ENCODE measurements around the gene AATK. TPM values are rescaled to one million over a fixed set of nuclear protein-coding genes. Genes with fewer than 3 reads are reported as not detected.

The AATK gene
- total and polyA plus RNA-seq, 2 of the 13 experiments (the other 11 are each of a cell fraction or from before 2014, with no cell fraction given), result 2.9 to 8.4 TPM

DNA sequence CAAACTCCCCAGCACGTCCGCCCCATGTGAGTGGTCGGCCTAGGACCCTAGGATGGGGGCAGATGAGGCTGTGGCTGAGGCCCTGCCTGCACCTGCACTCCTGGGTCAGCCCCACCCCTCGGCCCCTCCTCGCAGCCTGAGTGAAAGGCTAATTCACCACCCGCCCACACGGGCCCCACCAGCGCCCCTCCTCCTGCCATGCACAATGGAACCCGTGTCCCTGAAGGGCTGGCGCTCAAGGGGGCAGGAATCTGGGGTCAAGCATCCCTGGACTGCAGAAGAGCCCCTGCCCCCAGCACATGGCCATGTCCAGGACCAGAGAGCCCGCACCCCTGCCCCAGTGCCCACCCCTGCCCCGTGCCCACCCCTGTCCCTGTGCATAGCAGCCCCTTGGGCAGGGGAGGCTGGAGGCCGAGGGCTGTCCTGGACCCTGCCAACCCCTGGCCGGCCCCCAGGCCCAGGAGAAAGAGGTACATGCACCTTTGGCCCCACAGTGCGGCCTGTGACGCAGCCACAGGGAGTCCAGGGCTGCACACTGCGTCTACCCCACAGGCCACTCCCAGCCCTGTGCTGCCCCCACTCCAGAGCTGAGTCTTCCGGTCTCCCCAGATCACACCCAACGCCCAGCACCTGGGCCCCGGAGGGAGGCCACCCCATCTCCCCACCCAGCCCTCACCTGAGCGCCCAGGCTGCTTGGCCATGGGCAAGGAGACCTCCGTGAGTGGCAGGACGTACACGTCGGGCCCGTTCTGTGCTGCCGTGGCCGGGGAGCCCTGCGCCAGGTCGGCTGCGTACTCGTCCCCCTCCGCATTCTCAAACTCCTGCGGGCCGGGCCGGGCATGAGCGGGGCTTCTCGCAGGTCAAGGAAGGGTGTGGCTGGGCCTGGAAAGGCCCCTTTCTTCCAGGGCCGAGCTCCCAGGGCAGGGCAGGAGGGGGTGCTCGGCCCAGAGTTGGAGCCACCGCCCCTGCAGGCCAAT is 35.3 kb downstream of the AATK start (continued):
- TF ChIP-seq, protein P1, sequence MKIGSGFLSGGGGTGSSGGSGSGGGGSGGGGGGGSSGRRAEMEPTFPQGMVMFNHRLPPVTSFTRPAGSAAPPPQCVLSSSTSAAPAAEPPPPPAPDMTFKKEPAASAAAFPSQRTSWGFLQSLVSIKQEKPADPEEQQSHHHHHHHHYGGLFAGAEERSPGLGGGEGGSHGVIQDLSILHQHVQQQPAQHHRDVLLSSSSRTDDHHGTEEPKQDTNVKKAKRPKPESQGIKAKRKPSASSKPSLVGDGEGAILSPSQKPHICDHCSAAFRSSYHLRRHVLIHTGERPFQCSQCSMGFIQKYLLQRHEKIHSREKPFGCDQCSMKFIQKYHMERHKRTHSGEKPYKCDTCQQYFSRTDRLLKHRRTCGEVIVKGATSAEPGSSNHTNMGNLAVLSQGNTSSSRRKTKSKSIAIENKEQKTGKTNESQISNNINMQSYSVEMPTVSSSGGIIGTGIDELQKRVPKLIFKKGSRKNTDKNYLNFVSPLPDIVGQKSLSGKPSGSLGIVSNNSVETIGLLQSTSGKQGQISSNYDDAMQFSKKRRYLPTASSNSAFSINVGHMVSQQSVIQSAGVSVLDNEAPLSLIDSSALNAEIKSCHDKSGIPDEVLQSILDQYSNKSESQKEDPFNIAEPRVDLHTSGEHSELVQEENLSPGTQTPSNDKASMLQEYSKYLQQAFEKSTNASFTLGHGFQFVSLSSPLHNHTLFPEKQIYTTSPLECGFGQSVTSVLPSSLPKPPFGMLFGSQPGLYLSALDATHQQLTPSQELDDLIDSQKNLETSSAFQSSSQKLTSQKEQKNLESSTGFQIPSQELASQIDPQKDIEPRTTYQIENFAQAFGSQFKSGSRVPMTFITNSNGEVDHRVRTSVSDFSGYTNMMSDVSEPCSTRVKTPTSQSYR (CRISPR knock-in tag; IDR thresholded peaks at IDR 0.05; ENCODE audit: borderline replicate concordance), result peak; percentile 59; the same call in 1 of the 2 replicates
- no peak for TF ChIP-seq ZNF569 (CRISPR knock-in tag; IDR thresholded peaks at IDR 0.05; ENCODE audit: borderline replicate concordance)
- no peak for TF ChIP-seq ZNF451 (CRISPR knock-in tag; IDR thresholded peaks at IDR 0.05)
- TF ChIP-seq, protein P2, sequence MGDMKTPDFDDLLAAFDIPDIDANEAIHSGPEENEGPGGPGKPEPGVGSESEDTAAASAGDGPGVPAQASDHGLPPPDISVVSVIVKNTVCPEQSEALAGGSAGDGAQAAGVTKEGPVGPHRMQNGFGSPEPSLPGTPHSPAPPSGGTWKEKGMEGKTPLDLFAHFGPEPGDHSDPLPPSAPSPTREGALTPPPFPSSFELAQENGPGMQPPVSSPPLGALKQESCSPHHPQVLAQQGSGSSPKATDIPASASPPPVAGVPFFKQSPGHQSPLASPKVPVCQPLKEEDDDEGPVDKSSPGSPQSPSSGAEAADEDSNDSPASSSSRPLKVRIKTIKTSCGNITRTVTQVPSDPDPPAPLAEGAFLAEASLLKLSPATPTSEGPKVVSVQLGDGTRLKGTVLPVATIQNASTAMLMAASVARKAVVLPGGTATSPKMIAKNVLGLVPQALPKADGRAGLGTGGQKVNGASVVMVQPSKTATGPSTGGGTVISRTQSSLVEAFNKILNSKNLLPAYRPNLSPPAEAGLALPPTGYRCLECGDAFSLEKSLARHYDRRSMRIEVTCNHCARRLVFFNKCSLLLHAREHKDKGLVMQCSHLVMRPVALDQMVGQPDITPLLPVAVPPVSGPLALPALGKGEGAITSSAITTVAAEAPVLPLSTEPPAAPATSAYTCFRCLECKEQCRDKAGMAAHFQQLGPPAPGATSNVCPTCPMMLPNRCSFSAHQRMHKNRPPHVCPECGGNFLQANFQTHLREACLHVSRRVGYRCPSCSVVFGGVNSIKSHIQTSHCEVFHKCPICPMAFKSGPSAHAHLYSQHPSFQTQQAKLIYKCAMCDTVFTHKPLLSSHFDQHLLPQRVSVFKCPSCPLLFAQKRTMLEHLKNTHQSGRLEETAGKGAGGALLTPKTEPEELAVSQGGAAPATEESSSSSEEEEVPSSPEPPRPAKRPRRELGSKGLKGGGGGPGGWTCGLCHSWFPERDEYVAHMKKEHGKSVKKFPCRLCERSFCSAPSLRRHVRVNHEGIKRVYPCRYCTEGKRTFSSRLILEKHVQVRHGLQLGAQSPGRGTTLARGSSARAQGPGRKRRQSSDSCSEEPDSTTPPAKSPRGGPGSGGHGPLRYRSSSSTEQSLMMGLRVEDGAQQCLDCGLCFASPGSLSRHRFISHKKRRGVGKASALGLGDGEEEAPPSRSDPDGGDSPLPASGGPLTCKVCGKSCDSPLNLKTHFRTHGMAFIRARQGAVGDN (CRISPR knock-in tag; IDR thresholded peaks at IDR 0.05), result peak; percentile 55
- peak; percentile 16 for TF ChIP-seq AGO1 (IDR thresholded peaks at IDR 0.05; ENCODE audit: low read depth, low read length, poor library complexity, severe bottlenecking)
- 0 out of 2 replicates have a peak, but pooled peaks have one; percentile 10 for TF ChIP-seq ZNF788 (CRISPR knock-in tag; IDR thresholded peaks at IDR 0.05; ENCODE audit: borderline replicate concordance)
- TF ChIP-seq SYNCRIP (IDR thresholded peaks at IDR 0.05; ENCODE audit: insufficient read depth, low read depth, low read length), result no peak
- TF ChIP-seq TGIF2 (CRISPR knock-in tag; IDR thresholded peaks at IDR 0.05), result no peak
- TF ChIP-seq MEF2D (CRISPR knock-in tag; IDR thresholded peaks at IDR 0.05), result no peak
- TF ChIP-seq BCL6 (CRISPR knock-in tag; IDR thresholded peaks at IDR 0.05), result no peak
- TF ChIP-seq RBFOX2 (IDR thresholded peaks at IDR 0.05; ENCODE audit: low read depth, low read length), result peak; percentile 81
- TF ChIP-seq TAF1 (CRISPR knock-in tag; IDR thresholded peaks at IDR 0.05), result 0 out of 2 replicates have a peak, but pooled peaks have one; percentile 2
- TF ChIP-seq ZNF33A (CRISPR knock-in tag; IDR thresholded peaks at IDR 0.05; ENCODE audit: borderline replicate concordance), result no peak
- TF ChIP-seq STAT5B (CRISPR knock-in tag; IDR thresholded peaks at IDR 0.05), result no peak
- TF ChIP-seq, protein P3, sequence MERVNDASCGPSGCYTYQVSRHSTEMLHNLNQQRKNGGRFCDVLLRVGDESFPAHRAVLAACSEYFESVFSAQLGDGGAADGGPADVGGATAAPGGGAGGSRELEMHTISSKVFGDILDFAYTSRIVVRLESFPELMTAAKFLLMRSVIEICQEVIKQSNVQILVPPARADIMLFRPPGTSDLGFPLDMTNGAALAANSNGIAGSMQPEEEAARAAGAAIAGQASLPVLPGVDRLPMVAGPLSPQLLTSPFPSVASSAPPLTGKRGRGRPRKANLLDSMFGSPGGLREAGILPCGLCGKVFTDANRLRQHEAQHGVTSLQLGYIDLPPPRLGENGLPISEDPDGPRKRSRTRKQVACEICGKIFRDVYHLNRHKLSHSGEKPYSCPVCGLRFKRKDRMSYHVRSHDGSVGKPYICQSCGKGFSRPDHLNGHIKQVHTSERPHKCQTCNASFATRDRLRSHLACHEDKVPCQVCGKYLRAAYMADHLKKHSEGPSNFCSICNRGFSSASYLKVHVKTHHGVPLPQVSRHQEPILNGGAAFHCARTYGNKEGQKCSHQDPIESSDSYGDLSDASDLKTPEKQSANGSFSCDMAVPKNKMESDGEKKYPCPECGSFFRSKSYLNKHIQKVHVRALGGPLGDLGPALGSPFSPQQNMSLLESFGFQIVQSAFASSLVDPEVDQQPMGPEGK (CRISPR knock-in tag; IDR thresholded peaks at IDR 0.05), result peak; percentile 92
- peak; percentile 41; the same call in 1 of the 2 replicates for TF ChIP-seq BRD4 (CRISPR knock-in tag; IDR thresholded peaks at IDR 0.05)
- no peak for TF ChIP-seq NFATC3 (CRISPR knock-in tag; IDR thresholded peaks at IDR 0.05)
- no peak for TF ChIP-seq ZNF557 (CRISPR knock-in tag; IDR thresholded peaks at IDR 0.05)
- no peak for TF ChIP-seq HMG20B (CRISPR knock-in tag; conservative IDR thresholded peaks at IDR 0.05)
- no peak for TF ChIP-seq ZNF333 (CRISPR knock-in tag; IDR thresholded peaks at IDR 0.05; ENCODE audit: borderline replicate concordance)

All from HepG2 (cell line).